ENCODE measurements around the gene HPCAL1. TPM values are rescaled to one million over a fixed set of nuclear protein-coding genes. Genes with fewer than 3 reads are reported as not detected.

The HPCAL1 gene
- total RNA-seq, 1 experiment from 2014 or later: 26.9 TPM

- CTCF ChIA-PET: interaction anchor here (1.2 kb wide), 1 partner anchor 30 kb away, joined by 3 read pairs; no protein-coding TSS in a partner anchor
- Mint-ChIP-seq H3K4me3 (ENCODE audit: unreplicated experiment) (no peak overlapping the region), H3K9me3 (ENCODE audit: unreplicated experiment) (no peaks in the 10 kb centered on the region), H3K36me3 (ENCODE audit: insufficient read depth, unreplicated experiment) (peaks cover 59% of the 10 kb centered on the region), H3K4me1 (ENCODE audit: low read depth, unreplicated experiment) (no peaks in the 10 kb centered on the region), H3K27me3 (ENCODE audit: insufficient read depth, unreplicated experiment) (no peaks in the 10 kb centered on the region), H3K27ac (ENCODE audit: unreplicated experiment) (peak overlapping the region; percentile 22)
- TF ChIP-seq CTCF (IDR thresholded peaks at IDR 0.05; ENCODE audit: insufficient read depth in 1 of 2, low read depth in 1 of 2, low read length in 1 of 2, severe bottlenecking in 1 of 2, unreplicated experiment in 1 of 2): no peak
- Histone ChIP-seq H3K4me1 (peaks cover 11% of the 10 kb centered on the region), H3K36me3 (ENCODE audit: control insufficient read depth, insufficient read depth, low read length) (peaks cover 12% of the 10 kb centered on the region), H3K4me3 (ENCODE audit: low read depth, low read length) (no peak overlapping the region), H3K27me3 (replicated peaks; ENCODE audit: control insufficient read depth, insufficient read depth, low read length) (no peaks in the 10 kb centered on the region), H3K9me3 (no peaks in the 10 kb centered on the region)
- POLR2A ChIA-PET: interaction anchor here (2.0 kb wide), 1 partner anchor 10 kb away, joined by 7 read pairs; the partner anchor contains the start of gene ODC1
- no peak for DNase-seq
- no TSS peak for BruUV-seq (replicated peaks)
- intact Hi-C loops (cut with micrococcal nuclease; ENCODE audit: unreplicated experiment): loop anchor here (5.0 to 10.0 kb wide), 3 partner anchors 164 to 624 kb away; no protein-coding TSS in a partner anchor
Observed at GRCh38 chr2:10438688-10439087, 136.0 kb downstream of the HPCAL1 start.

DNA sequence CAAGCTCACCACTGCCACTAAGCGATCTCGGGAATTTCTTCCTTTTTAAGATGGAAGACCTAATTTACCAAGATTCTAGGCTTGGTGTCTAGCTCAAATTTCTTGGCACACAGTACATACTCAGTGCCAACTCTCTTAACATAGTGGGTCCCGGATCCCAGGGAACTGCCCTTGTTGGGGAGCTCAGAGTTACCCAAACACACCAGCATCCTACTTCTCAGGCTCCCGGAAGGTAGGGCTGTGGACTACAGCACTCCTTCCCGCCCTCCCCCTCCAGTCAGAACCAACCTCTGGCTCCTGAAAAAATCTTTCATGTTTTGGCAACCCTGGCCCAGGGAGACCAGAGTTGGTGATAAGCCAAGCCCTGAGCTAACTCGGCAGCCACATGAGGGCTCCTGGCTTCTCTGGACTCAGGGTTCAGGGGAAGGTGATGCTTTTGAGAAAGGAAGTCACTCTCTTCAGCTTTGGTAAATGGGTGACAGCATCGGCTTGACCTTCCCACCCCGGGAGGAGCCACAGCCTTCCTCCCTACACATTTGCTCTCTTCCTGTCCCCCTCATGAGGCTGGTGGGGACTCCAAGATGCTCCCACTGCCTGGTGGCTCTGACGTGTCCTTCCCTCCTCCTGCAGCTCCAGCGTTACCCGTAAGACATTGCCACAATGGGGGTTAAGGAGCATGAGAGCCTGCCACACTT, 136.6 kb downstream of the HPCAL1 start:
- peaks cover 16% of the 10 kb centered on the region for H3K36me3 ChIP-seq (ENCODE audit: control insufficient read depth, insufficient read depth, low read length)
- peaks cover 65% of the 10 kb centered on the region for H3K36me3 Mint-ChIP-seq (ENCODE audit: insufficient read depth, unreplicated experiment)

More for the DNA sequence above, 136.6 kb downstream of the HPCAL1 start:
- ChIA-PET CTCF (interaction anchor here (1.2 kb wide), 1 partner anchor 31 kb away, joined by 3 read pairs; no protein-coding TSS in a partner anchor), POLR2A (interaction anchor here (2.0 kb wide), 1 partner anchor 9 kb away, joined by 7 read pairs; the partner anchor contains the start of gene ODC1)
- DNase-seq: no peak
- Mint-ChIP-seq H3K27ac (ENCODE audit: unreplicated experiment) (peak overlapping the region; percentile 22), H3K27me3 (ENCODE audit: insufficient read depth, unreplicated experiment) (no peaks in the 10 kb centered on the region), H3K4me1 (ENCODE audit: low read depth, unreplicated experiment) (peaks cover under 1% of the 10 kb centered on the region), H3K4me3 (ENCODE audit: unreplicated experiment) (peak overlapping the region; percentile 30), H3K9me3 (ENCODE audit: unreplicated experiment) (no peaks in the 10 kb centered on the region)
- Histone ChIP-seq H3K27me3 (replicated peaks; ENCODE audit: control insufficient read depth, insufficient read depth, low read length) (no peaks in the 10 kb centered on the region), H3K9me3 (no peaks in the 10 kb centered on the region), H3K4me3 (ENCODE audit: low read depth, low read length) (no peak overlapping the region), H3K4me1 (peaks cover 5% of the 10 kb centered on the region)
- BruUV-seq (replicated peaks): no TSS peak
- intact Hi-C loops (cut with micrococcal nuclease; ENCODE audit: unreplicated experiment): loop anchor here (5.0 to 10.0 kb wide), 3 partner anchors 165 to 625 kb away; no protein-coding TSS in a partner anchor
- no peak for TF ChIP-seq CTCF (IDR thresholded peaks at IDR 0.05; ENCODE audit: insufficient read depth in 1 of 2, low read depth in 1 of 2, low read length in 1 of 2, severe bottlenecking in 1 of 2, unreplicated experiment in 1 of 2)

Data from Caco-2 (cell line).